HCT116 (cell line): ENCODE data around the gene CRLF1. TPM values are rescaled to one million over a fixed set of nuclear protein-coding genes. Genes with fewer than 3 reads are reported as not detected.

ENCODE experiments used
- ATAC-seq: fragments of 200-7000 bp; cut with Tn5 transposase; 2 replicates; pipeline ENCODE4 v1.9.1; 2020; ENCODE audit warnings: mild to moderate bottlenecking, moderate library complexity
- BruUV-seq: library from RNA; stranded (reverse); fragments of 400-500 nt; replicated peaks from 2 replicates; lab custom pipeline; 2021; lab: Mats Ljungman, UMichigan
- CTCF ChIA-PET: fragments of 300-600 bp; sonication (Branson Sonifier 250); formaldehyde crosslinking; loops from one replicate; lab custom pipeline; 2021; ENCODE audit warnings: antibody characterized with exemption; lab: Charles Lee
- POLR2A ChIA-PET: fragments of 300-600, 350-600 bp; sonication (Branson Sonifier 250); formaldehyde crosslinking; loops from one replicate; lab custom pipeline; 2021; ENCODE audit warnings: antibody characterized with exemption; lab: Charles Lee
- RAD21 ChIA-PET, 2 experiments: fragments of 300-600 bp; sonication (Branson Sonifier 250); formaldehyde crosslinking; loops; one replicate each; lab custom pipeline; 2023; ENCODE audit warnings: low total read pairs in 2 of 2; ENCODE audit not compliant: uncharacterized antibody in 2 of 2, unreplicated experiment in 2 of 2, low non-redundant PET in 1 of 2; lab: Charles Lee
- DNase-seq: peaks from one replicate; pipeline ENCODE4 v3.0.0-alpha.2; 2010; ENCODE audit warnings: low read depth, low spot score
- H2AFZ ChIP-seq: fragments of 200-600 bp; shearing (Covaris generic), sonication (generic); 2 replicates; pipeline ENCODE4 v1.6.1; 2017; ENCODE audit warnings: low read depth, mixed run types, mixed read lengths, antibody characterized with exemption, low read length; ENCODE audit not compliant: poor library complexity, severe bottlenecking
- H3K27ac ChIP-seq: 2 replicates; pipeline ENCODE4 v1.5.1; 2012; ENCODE audit warnings: low read depth, low read length
- H3K27me3 ChIP-seq: fragments of 200-600 bp; sonication (generic); 2 replicates; pipeline ENCODE4 v1.6.1; 2016; ENCODE audit warnings: mixed run types, low read length, mixed read lengths; ENCODE audit not compliant: insufficient read depth
- H3K36me3 ChIP-seq, 2 experiments: fragments of 200-500 bp in 1 of 2; fragments of 200-600 bp in 1 of 2; sonication (Bioruptor generic) in 1 of 2; sonication (generic) in 1 of 2; 2 replicates each; pipeline versions ENCODE4 v1.5.1 to v1.6.1; 2014 to 2016; ENCODE audit warnings: low read length in 2 of 2, inconsistent platforms in 1 of 2, mixed read lengths in 1 of 2, mixed run types in 1 of 2; ENCODE audit not compliant: insufficient read depth in 2 of 2, control insufficient read depth in 1 of 2
- H3K4me1 ChIP-seq, 2 experiments: fragments of 200-600 bp in 1 of 2; sonication (generic) in 1 of 2; 2 replicates each; pipeline versions ENCODE4 v1.5.1 to v1.6.1; 2012 to 2017; ENCODE audit warnings: low read length in 2 of 2, inconsistent platforms in 1 of 2, mild to moderate bottlenecking in 1 of 2, mixed read lengths in 1 of 2, mixed run types in 1 of 2, moderate library complexity in 1 of 2; ENCODE audit not compliant: insufficient read depth in 2 of 2, control insufficient read depth in 1 of 2
- H3K4me2 ChIP-seq: fragments of 200-600 bp; sonication (generic); 2 replicates; pipeline ENCODE4 v1.6.1; 2017; ENCODE audit warnings: mixed run types, low read length, mixed read lengths
- H3K4me3 ChIP-seq, 2 experiments: fragments of 200-600 bp in 1 of 2; sonication (generic) in 1 of 2; replicated peaks in 1 of 2; 2 replicates each; pipeline ENCODE4 v1.5.1; 2011 to 2016; ENCODE audit warnings: low read length in 2 of 2, control low read depth in 1 of 2, low read depth in 1 of 2, mild to moderate bottlenecking in 1 of 2, mixed read lengths in 1 of 2, mixed run types in 1 of 2
- H3K79me2 ChIP-seq: fragments of 200-600 bp; sonication (generic); 2 replicates; pipeline ENCODE4 v1.6.1; 2017; ENCODE audit warnings: mild to moderate bottlenecking, mixed run types, low read length, moderate library complexity, mixed read lengths; ENCODE audit not compliant: insufficient read depth
- H3K9ac ChIP-seq: fragments of 200-600 bp; sonication (generic); 2 replicates; pipeline ENCODE4 v1.6.1; 2016; ENCODE audit warnings: low read length, mixed read lengths
- H3K9me2 ChIP-seq: fragments of 200-600 bp; sonication (generic), shearing (Covaris generic); 2 replicates; pipeline ENCODE4 v1.6.1; 2017; ENCODE audit warnings: mixed run types, mild to moderate bottlenecking, moderate library complexity; ENCODE audit not compliant: insufficient read depth
- H3K9me3 ChIP-seq, 2 experiments: fragments of 200-500 bp in 1 of 2; fragments of 200-600 bp in 1 of 2; sonication (Bioruptor generic) in 1 of 2; sonication (generic) in 1 of 2; 2 replicates each; pipeline ENCODE4 v1.6.1; 2014 to 2017; ENCODE audit warnings: low read length in 2 of 2, mixed read lengths in 2 of 2, inconsistent platforms in 1 of 2, low read depth in 1 of 2, mild to moderate bottlenecking in 1 of 2, mixed run types in 1 of 2, moderate library complexity in 1 of 2; ENCODE audit not compliant: control insufficient read depth in 1 of 2, insufficient read depth in 1 of 2
- H4K20me1 ChIP-seq: fragments of 200-600 bp; sonication (generic), shearing (Covaris generic); 2 replicates; pipeline ENCODE4 v1.6.1; 2017; ENCODE audit warnings: mixed run types, mild to moderate bottlenecking, moderate library complexity; ENCODE audit not compliant: insufficient read depth
- ATF3 ChIP-seq: IDR thresholded peaks from 2 replicates; pipeline ENCODE4 v1.6.1; 2012
- CBX3 ChIP-seq: IDR thresholded peaks from 2 replicates; pipeline ENCODE4 v1.6.1; 2012; ENCODE audit warnings: low read depth
- CTCF ChIP-seq, 3 experiments: fragments of 200-600 bp in 1 of 3; sonication (generic) in 1 of 3; IDR thresholded peaks in 2 of 3; conservative IDR thresholded peaks in 1 of 3; 2 replicates each; pipeline ENCODE4 v1.5.1; 2012 to 2017; ENCODE audit warnings: low read depth in 2 of 3, low read length in 2 of 3, antibody characterized with exemption in 1 of 3, borderline replicate concordance in 1 of 3, control low read depth in 1 of 3, mild to moderate bottlenecking in 1 of 3, mixed read lengths in 1 of 3, mixed run types in 1 of 3, moderate library complexity in 1 of 3; ENCODE audit not compliant: insufficient read depth in 1 of 3
- EGR1 ChIP-seq: IDR thresholded peaks from 2 replicates; pipeline ENCODE4 v1.6.1; 2012; ENCODE audit warnings: low read depth
- EZH2phosphoT487 ChIP-seq: fragments of 200-600 bp; IDR thresholded peaks from 2 replicates; pipeline ENCODE4 v1.6.1; 2018; ENCODE audit warnings: antibody characterized with exemption, borderline replicate concordance
- FOSL1 ChIP-seq: IDR thresholded peaks from 2 replicates; pipeline ENCODE4 v1.6.1; 2012; ENCODE audit warnings: low read depth
- JUND ChIP-seq: IDR thresholded peaks from 2 replicates; pipeline ENCODE4 v1.6.1; 2012
- MAX ChIP-seq: IDR thresholded peaks from 2 replicates; pipeline ENCODE4 v1.6.1; 2012
- POLR2A ChIP-seq: IDR thresholded peaks from 2 replicates; pipeline ENCODE4 v1.7.0; 2011; ENCODE audit warnings: borderline replicate concordance; ENCODE audit not compliant: insufficient read depth, insufficient read length; ENCODE audit errors: extremely low read depth
- POLR2AphosphoS5 ChIP-seq: IDR thresholded peaks from 2 replicates; pipeline ENCODE4 v1.6.1; 2011; ENCODE audit warnings: mild to moderate bottlenecking, low read depth, low read length, moderate library complexity
- RAD21 ChIP-seq: IDR thresholded peaks from 2 replicates; pipeline ENCODE4 v1.6.1; 2012; ENCODE audit warnings: low read depth, mild to moderate bottlenecking
- SIN3A ChIP-seq: IDR thresholded peaks from 2 replicates; pipeline ENCODE4 v1.6.1; 2012; ENCODE audit warnings: low read depth
- SP1 ChIP-seq: IDR thresholded peaks from 2 replicates; pipeline ENCODE4 v1.6.1; 2012; ENCODE audit warnings: low read depth
- SRF ChIP-seq: IDR thresholded peaks from 2 replicates; pipeline ENCODE4 v1.6.1; 2012; ENCODE audit warnings: low read depth
- TCF7L2 ChIP-seq: IDR thresholded peaks from 2 replicates; pipeline ENCODE4 v1.7.0; 2011; ENCODE audit warnings: borderline replicate concordance, inconsistent platforms; ENCODE audit not compliant: insufficient read depth, insufficient read length; ENCODE audit errors: extremely low read depth
- YY1 ChIP-seq: IDR thresholded peaks from 2 replicates; pipeline ENCODE4 v1.6.1; 2011; ENCODE audit warnings: low read length, low read depth, moderate library complexity, mild to moderate bottlenecking; ENCODE audit not compliant: insufficient replicate concordance; ENCODE audit errors: extremely low read depth
- ZFX ChIP-seq: fragments of 450-650 bp; IDR thresholded peaks from 2 replicates; pipeline ENCODE4 v1.6.1; 2017
- ZNF274 ChIP-seq: fragments of 200-500 bp; sonication (Bioruptor generic); IDR thresholded peaks from 2 replicates; pipeline ENCODE4 v1.6.1; 2014; ENCODE audit warnings: mild to moderate bottlenecking, low read depth, low read length, inconsistent platforms
- intact Hi-C: fragments of 100-400 bp; cut with micrococcal nuclease; formaldehyde crosslinking; loops from 2 replicates; pipeline ENCODE4 v1.10.0; 2022
- total RNA-seq: library from RNA; stranded (reverse); gene quantifications from one replicate; pipeline ENCODE4 v1.2.1, GENCODE V29; 2021; ENCODE audit not compliant: unreplicated experiment

Gene CRLF1
- total RNA-seq, 1 experiment from 2014 or later, result 43.0 TPM

GRCh38 chr19:18635831-18636182 lies 29.2 kb upstream of the CRLF1 start:
- no TSS peak for BruUV-seq
- ChIA-PET POLR2A (no interaction called here), CTCF (interaction anchor here (0.8 kb wide), 1 partner anchor 42 kb away, joined by 3 read pairs; no protein-coding TSS in a partner anchor), RAD21 (no interaction called here)
- TF ChIP-seq ATF3, result no peak
- no peak for TF ChIP-seq CBX3
- no peak for TF ChIP-seq POLR2AphosphoS5
- TF ChIP-seq YY1, result no peak
- TF ChIP-seq SP1, result no peak
- no peak for TF ChIP-seq SIN3A
- no peak for TF ChIP-seq MAX
- no peak for TF ChIP-seq FOSL1
- no peak for TF ChIP-seq EZH2phosphoT487
- Histone ChIP-seq H4K20me1 (no peaks in the 10 kb centered on the region), H3K27me3 (no peaks in the 10 kb centered on the region), H2AFZ (no peak overlapping the region), H3K4me1 (peaks cover 9 to 27% of the 10 kb centered on the region in 2 experiments), H3K9ac (no peak overlapping the region), H3K4me3 (no peak overlapping the region), H3K79me2 (peaks cover 33% of the 10 kb centered on the region), H3K9me2 (no peaks in the 10 kb centered on the region), H3K27ac (no peak overlapping the region), H3K9me3 (no peaks in the 10 kb centered on the region), H3K4me2 (peak overlapping the region; percentile 44), H3K36me3 (no peaks in the 10 kb centered on the region)
- DNase-seq (no peak), ATAC-seq (no peak)
- intact Hi-C loops, result loop anchor here (2.0 to 5.0 kb wide), 2 partner anchors 44 to 113 kb away; partner anchors contain the start of gene ELL

GRCh38 chr19:18634612-18635297 lies 28.2 kb upstream of the CRLF1 start:
- peaks cover 25% of the 10 kb centered on the region for H3K79me2 ChIP-seq
- BruUV-seq, result no TSS peak
- ATAC-seq, result no peak
- POLR2A ChIA-PET, result no interaction called here
- CTCF ChIA-PET, result no interaction called here
- peaks cover 9 to 27% of the 10 kb centered on the region in 2 experiments for H3K4me1 ChIP-seq
- RAD21 ChIA-PET, result no interaction called here
- no peaks in the 10 kb centered on the region for H3K27me3 ChIP-seq
- no peak overlapping the region for H3K27ac ChIP-seq
- H3K9me2 ChIP-seq, result no peaks in the 10 kb centered on the region
- no peak overlapping the region for H2AFZ ChIP-seq
- H4K20me1 ChIP-seq, result no peaks in the 10 kb centered on the region
- H3K4me3 ChIP-seq, result no peak overlapping the region
- no peaks in the 10 kb centered on the region for H3K9me3 ChIP-seq
- intact Hi-C loops, result loop anchor here (5.0 kb wide), 1 partner anchor 42 kb away; no protein-coding TSS in a partner anchor
- no peak overlapping the region for H3K9ac ChIP-seq
- no peak overlapping the region for H3K4me2 ChIP-seq
- H3K36me3 ChIP-seq, result no peaks in the 10 kb centered on the region
- no peak for DNase-seq
- no peak for TF ChIP-seq YY1
- TF ChIP-seq TCF7L2, result no peak
- TF ChIP-seq ZNF274, result no peak
- no peak for TF ChIP-seq SRF
- TF ChIP-seq ZFX, result no peak
- no peak for TF ChIP-seq EGR1
- no peak for TF ChIP-seq EZH2phosphoT487
- TF ChIP-seq CTCF (IDR thresholded peaks at IDR 0.05 in 2 of 3, conservative IDR thresholded peaks at IDR 0.05 in 1 of 3; ENCODE audit: borderline replicate concordance in 1 of 3, insufficient read depth in 1 of 3, low read depth in 2 of 3, low read length in 2 of 3), result no peak
- TF ChIP-seq FOSL1, result no peak
- TF ChIP-seq POLR2A, result no peak
- no peak for TF ChIP-seq CBX3
- TF ChIP-seq ATF3, result no peak
- no peak for TF ChIP-seq JUND
- no peak for TF ChIP-seq RAD21
